GM10847 (cell line): ENCODE data around the gene DISP3.

Source experiments
- POLR2A ChIP-seq: IDR thresholded peaks from 2 replicates; pipeline ENCODE4 v1.6.1; 2011; ENCODE audit not compliant: insufficient read length; ENCODE audit errors: extremely low read depth

DISP3 gene

GRCh38 chr1:11525151-11525505 is 46.2 kb downstream of the DISP3 start:
- TF ChIP-seq POLR2A = no peak

GRCh38 chr1:11525516-11525915 is 46.6 kb downstream of the DISP3 start:
- no peak for TF ChIP-seq POLR2A

GRCh38 chr1:11526071-11526895 is 47.3 kb downstream of the DISP3 start:
- no peak for TF ChIP-seq POLR2A

GRCh38 chr1:11527541-11528452 is 48.8 kb downstream of the DISP3 start:
- no peak for TF ChIP-seq POLR2A

GRCh38 chr1:11528611-11529261 is 49.8 kb downstream of the DISP3 start:
- TF ChIP-seq POLR2A = no peak

- TF ChIP-seq POLR2A = no peak
These were observed 50.4 kb downstream of the DISP3 start for GRCh38 chr1:11529330-11529729.

- no peak for TF ChIP-seq POLR2A
These were observed 51.1 kb downstream of the DISP3 start for GRCh38 chr1:11529763-11530730.

- no peak for TF ChIP-seq POLR2A
These were observed 51.9 kb downstream of the DISP3 start for GRCh38 chr1:11530731-11531311.

- TF ChIP-seq POLR2A = no peak
These were observed 52.4 kb downstream of the DISP3 start for GRCh38 chr1:11531314-11531870.

- TF ChIP-seq POLR2A = no peak
These were observed 53.0 kb downstream of the DISP3 start for GRCh38 chr1:11531943-11532342.

GRCh38 chr1:11533790-11534787 is 55.1 kb downstream of the DISP3 start:
- no peak for TF ChIP-seq POLR2A

- no peak for TF ChIP-seq POLR2A
These were observed 55.9 kb downstream of the DISP3 start for GRCh38 chr1:11534846-11535245.

- no peak for TF ChIP-seq POLR2A
These were observed 56.4 kb downstream of the DISP3 start for GRCh38 chr1:11535316-11535715.
